ENCODE data around the gene MRPL46. TPM values are rescaled to one million over a fixed set of nuclear protein-coding genes. Genes with fewer than 3 reads are reported as not detected.
"Not testable (repeated sequence)": the region's sequence is repeated elsewhere in the genome, so short reads cannot be mapped to it uniquely, and the experiment has no call there.

MRPL46 gene
- total and polyA plus RNA-seq, 9 donors = 12.1 to 33.7 (median 21.3) TPM

DNA sequence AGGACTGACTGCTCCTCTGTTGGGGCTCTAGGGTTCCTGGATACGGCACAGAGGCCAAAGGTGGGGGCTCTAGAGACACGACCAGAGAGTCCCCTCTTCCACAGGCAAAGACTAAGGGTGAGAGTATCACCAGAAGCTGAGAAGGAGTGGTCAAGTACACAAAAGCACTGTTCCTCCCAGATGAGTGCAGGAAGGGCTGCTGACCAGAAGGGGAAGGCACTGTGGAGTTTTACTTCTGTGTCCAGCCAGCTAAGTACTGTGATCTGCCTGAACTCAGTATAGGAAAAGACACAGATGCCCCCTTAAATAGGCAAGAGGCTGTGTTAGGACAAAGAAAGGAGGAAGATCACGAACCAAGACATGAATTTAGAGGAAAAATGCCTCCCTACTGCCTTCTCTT, 12.0 kb upstream of the MRPL46 start:
- no peak for TF ChIP-seq POLR2A (IDR thresholded peaks at IDR 0.05)
- TF ChIP-seq, protein P1, sequence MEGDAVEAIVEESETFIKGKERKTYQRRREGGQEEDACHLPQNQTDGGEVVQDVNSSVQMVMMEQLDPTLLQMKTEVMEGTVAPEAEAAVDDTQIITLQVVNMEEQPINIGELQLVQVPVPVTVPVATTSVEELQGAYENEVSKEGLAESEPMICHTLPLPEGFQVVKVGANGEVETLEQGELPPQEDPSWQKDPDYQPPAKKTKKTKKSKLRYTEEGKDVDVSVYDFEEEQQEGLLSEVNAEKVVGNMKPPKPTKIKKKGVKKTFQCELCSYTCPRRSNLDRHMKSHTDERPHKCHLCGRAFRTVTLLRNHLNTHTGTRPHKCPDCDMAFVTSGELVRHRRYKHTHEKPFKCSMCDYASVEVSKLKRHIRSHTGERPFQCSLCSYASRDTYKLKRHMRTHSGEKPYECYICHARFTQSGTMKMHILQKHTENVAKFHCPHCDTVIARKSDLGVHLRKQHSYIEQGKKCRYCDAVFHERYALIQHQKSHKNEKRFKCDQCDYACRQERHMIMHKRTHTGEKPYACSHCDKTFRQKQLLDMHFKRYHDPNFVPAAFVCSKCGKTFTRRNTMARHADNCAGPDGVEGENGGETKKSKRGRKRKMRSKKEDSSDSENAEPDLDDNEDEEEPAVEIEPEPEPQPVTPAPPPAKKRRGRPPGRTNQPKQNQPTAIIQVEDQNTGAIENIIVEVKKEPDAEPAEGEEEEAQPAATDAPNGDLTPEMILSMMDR (IDR thresholded peaks at IDR 0.05) = no peak
- no peak for TF ChIP-seq EP300 (IDR thresholded peaks at IDR 0.05)
- intact Hi-C loops (cut with DNase I) = loop anchor here in 1 of 4 donors (10.0 kb wide), 1 partner anchor 356 kb away; no protein-coding TSS in a partner anchor
- no peak overlapping the region for H3K27ac ChIP-seq
- 73 to 83% (median 79%) methylated on average over 3 of the region's 3 CpGs for WGBS, 3 donors
- H3K9me3 ChIP-seq = no peaks in the 10 kb centered on the region
- no peaks in the 10 kb centered on the region for H3K4me1 ChIP-seq (ENCODE audit: insufficient read depth)
- DNase-seq = no peak
- H3K27me3 ChIP-seq = no peaks in the 10 kb centered on the region
- no peaks in the 10 kb centered on the region for H3K36me3 ChIP-seq
- H3K4me3 ChIP-seq = no peak overlapping the region

DNA sequence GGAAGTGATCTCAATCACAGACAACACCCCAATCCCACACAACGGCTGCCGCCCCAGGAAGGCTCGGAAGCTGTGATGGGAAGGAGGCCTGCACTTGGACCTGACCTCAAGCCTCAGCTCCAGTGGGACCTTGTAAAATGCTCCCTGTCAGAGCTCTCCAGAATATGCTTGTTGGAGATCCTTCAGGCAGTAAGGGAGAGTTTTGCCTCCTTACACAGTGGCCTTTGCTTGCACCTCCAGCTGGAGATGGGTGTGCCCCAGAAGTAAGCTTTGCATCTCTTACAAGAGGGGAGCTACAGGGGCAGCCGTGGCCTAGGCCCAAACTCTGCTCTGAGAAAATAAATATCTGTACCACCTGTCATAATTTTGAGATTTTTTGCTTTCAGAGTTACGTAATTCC, 10.7 kb upstream of the MRPL46 start:
- TF ChIP-seq POLR2A (IDR thresholded peaks at IDR 0.05) (no peak), EP300 (IDR thresholded peaks at IDR 0.05) (no peak)
- no peaks in the 10 kb centered on the region for H3K27me3 ChIP-seq
- WGBS, 3 donors = 79 to 85% (median 79%) methylated on average over 5 of the region's 5 CpGs
- DNase-seq = no peak
- intact Hi-C loops (cut with DNase I) = loop anchor here in 1 of 4 donors (10.0 kb wide), 1 partner anchor 357 kb away; no protein-coding TSS in a partner anchor
- no peaks in the 10 kb centered on the region for H3K4me1 ChIP-seq (ENCODE audit: insufficient read depth)
- H3K27ac ChIP-seq = no peak overlapping the region
- no peaks in the 10 kb centered on the region for H3K9me3 ChIP-seq
- no peak overlapping the region for H3K4me3 ChIP-seq
- H3K36me3 ChIP-seq = no peaks in the 10 kb centered on the region

GRCh38 chr15:88477126-88477525, 9.9 kb upstream of the MRPL46 start:
- intact Hi-C loops (cut with DNase I) = loop anchor here in 1 of 4 donors (10.0 kb wide), 1 partner anchor 358 kb away; no protein-coding TSS in a partner anchor
- Histone ChIP-seq H3K4me1 (ENCODE audit: insufficient read depth) (no peaks in the 10 kb centered on the region), H3K4me3 (no peak overlapping the region), H3K36me3 (no peaks in the 10 kb centered on the region), H3K9me3 (no peaks in the 10 kb centered on the region), H3K27me3 (no peaks in the 10 kb centered on the region), H3K27ac (peak overlapping the region in 1 of 2 donors; percentile 12)
- DNase-seq = no peak
- TF ChIP-seq EP300 (IDR thresholded peaks at IDR 0.05) (no peak), POLR2A (IDR thresholded peaks at IDR 0.05) (no peak)
- TF ChIP-seq, protein P1 (IDR thresholded peaks at IDR 0.05) = no peak
- WGBS, 3 donors = 87 to 92% (median 88%) methylated on average over 7 of the region's 7 CpGs

- peak; percentile 35 to 48 (median 41) for DNase-seq
- Histone ChIP-seq H3K4me1 (ENCODE audit: insufficient read depth) (no peaks in the 10 kb centered on the region), H3K4me3 (no peak overlapping the region), H3K27ac (peak overlapping the region in 1 of 2 donors; percentile 12), H3K27me3 (no peaks in the 10 kb centered on the region), H3K36me3 (no peaks in the 10 kb centered on the region), H3K9me3 (no peaks in the 10 kb centered on the region)
- no peak for TF ChIP-seq EP300 (IDR thresholded peaks at IDR 0.05)
- TF ChIP-seq, protein P1 (IDR thresholded peaks at IDR 0.05) = peak; percentile 25 to 60 (median 33)
- 31 to 43% (median 36%) methylated on average over 8 of the region's 8 CpGs for WGBS, 3 donors
- intact Hi-C loops (cut with DNase I) = loop anchor here in 1 of 4 donors (10.0 kb wide), 1 partner anchor 358 kb away; no protein-coding TSS in a partner anchor
Observed at GRCh38 chr15:88476635-88477060, 9.5 kb upstream of the MRPL46 start.

DNA sequence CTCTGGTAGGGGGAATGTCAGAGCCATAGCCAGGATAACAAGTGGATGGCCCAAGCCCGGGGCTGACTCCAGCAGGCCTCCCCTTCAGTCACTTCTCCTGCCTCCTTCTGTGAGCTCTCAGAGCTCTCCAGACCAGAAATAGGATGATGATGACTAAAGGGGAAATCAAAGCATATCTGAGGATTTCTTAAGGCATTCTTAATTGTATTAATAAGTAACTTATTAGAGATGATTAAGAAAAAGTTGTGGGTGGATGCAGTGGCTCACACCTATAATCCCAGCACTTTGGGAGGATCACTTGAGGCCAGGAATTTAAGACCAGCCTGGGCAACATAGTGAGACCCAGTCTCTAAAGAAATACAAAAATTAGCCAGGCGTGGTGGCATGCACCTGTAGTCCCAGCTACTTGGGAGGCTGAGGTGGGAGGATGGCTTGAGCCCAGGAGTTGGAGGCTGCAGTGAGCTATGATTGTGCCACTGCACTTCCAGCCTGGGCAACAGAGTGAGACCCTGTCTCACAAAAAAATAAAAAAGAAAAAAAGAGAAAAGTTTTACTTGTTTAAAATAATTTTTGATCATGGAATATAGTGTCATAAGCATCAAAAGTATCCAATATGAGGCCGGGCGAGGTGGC, 6.6 kb upstream of the MRPL46 start:
- H3K27ac ChIP-seq; H3K9me3 ChIP-seq; DNase-seq; H3K36me3 ChIP-seq; H3K4me3 ChIP-seq; H3K4me1 ChIP-seq (ENCODE audit: insufficient read depth); H3K27me3 ChIP-seq: not testable (repeated sequence)
- intact Hi-C loops (cut with DNase I) = loop anchor here in 1 of 4 donors (10.0 kb wide), 1 partner anchor 361 kb away; no protein-coding TSS in a partner anchor
- WGBS, 3 donors = 92 to 96% (median 94%) methylated on average over 4 of the region's 4 CpGs
